HG03460 (cell line): ENCODE data around the gene RYR3.
"Not testable (repeated sequence)": the region's sequence is repeated elsewhere in the genome, so short reads cannot be mapped to it uniquely, and the experiment has no call there.

Experiments
- ATAC-seq: cut with Tn5 transposase; IDR thresholded peaks from one replicate; pipeline ENCODE4 v1.9.1; 2021; ENCODE audit not compliant: unreplicated experiment

Gene RYR3

DNA sequence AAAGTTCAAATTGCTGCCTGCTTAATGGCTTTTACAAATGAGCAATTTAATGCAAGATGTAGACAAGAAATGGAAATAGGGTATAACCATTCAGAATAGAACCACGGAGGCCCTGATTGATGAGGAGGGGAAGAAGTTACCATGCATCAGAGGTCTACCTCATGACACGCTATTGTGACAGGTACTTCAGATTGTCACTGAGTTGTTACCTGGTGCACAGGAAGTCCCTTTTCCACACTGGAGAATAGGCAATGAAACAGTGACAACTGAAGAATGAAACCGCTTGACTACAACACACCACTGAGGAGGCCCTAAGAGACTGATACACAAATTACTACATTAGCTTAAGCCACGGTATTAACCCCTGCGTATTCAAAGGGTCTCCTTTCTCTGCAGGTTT is 251.2 kb downstream of the RYR3 start:
- no peak for ATAC-seq

DNA sequence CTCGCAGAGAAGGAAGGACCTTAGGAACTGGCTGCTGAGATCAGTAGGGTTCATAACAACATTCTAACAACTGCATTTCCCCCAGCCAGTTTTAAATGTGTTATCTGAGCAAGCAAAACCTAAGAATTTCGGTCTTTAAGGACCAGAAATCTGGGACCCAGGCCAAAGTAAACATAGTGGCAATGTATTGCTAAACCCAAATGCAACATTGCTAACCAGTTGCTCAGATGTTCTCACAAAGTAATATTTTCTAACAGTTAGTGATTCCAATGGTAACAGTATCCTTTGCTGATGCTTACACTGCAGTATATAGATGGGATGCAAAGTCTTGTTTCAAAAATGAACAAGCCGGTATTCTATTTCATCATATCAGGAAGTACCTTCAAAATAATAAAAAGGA is 254.3 kb downstream of the RYR3 start:
- no peak for ATAC-seq

DNA sequence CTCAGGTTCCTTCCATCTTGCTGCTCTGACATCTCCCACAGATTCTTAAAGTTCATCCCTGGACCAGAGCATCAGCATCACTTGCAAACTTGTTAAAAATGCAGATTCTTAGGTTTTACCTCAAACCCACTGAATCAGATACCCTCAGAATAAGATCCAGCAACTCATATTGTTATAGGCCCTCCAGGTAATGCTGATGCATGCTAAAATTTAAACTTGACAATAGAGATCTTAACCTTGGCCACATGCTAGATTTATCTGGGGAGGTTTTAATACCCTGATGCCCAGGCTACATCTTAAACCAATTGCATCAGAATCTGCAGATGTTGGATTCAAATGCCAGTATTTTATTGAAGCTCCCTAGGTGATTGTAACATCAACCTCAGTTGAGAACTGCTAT is 256.9 kb downstream of the RYR3 start:
- no peak for ATAC-seq

DNA sequence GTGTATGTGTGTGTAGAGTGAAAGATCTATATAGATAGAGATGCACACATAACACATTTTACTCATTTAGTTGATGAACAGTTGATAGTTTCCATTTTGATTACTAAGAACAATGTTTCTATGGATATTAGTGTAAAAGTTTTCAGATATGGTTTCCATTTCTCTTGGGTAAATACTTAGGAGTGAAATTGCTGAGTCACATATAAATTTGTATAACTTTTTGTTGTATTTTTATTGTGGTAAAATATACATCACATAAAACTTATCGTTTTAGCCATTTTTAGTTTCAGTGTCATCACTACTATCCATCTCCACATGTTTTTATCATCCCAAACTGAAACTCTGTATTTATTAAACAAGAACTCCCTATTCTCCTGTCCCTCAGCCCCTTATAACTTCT is 258.3 kb downstream of the RYR3 start:
- no peak for ATAC-seq

DNA sequence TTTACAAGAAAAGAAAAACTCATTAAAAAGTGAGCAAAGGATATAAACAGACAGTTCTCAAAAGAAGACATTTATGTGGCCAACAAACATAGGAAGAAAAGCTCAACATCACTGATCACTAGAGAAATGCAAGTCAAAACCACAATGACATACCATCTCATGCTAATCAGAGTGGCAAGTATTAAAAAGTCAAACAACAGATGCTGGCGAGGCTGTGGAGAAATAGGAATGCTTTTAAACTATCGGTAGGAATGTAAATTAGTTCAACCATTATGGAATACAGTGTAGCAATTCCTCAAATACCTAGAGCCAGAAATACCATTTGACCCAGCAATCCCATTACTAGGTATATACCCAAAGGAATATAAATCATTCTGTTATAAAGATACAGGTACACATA is 267.1 kb downstream of the RYR3 start:
- ATAC-seq: not testable (repeated sequence)

DNA sequence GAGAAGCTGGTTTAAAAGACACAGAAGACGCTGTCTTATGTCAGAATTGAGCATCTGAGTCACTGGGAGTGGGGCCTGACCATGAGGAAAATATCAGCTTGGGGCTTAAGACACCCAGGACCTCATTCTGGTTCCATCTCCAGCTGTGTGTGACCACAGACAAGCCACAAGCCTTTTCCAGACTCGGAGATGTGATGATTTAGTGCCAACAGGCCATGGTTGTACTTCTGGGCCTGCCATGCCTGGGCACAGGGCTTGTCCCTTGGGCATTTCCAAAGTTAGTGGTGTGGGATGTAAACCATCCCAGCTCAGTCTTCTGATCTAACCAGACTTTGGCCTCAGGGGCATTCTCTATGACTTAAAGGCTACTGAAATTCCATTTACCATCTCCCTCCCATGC is 269.8 kb downstream of the RYR3 start:
- ATAC-seq: no peak

DNA sequence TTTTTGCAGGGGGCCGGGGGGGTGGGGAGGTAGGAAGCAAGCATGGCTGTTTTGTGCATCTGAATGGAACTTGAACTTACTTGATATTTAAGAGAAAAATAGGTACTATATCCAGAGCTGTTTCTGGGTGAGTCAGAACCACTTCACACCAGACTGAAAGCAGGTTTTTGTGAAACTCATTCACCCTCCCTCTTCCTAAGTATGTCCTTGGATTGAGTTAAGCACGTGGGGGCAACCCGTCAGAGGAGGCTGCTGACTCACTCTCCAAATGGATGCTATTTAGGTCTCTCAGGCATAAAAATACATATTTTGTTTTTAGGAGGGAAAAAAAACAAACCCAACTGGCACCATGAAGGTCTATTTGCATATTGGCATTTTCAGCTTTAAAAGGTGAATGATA is 270.3 kb downstream of the RYR3 start:
- ATAC-seq: no peak

DNA sequence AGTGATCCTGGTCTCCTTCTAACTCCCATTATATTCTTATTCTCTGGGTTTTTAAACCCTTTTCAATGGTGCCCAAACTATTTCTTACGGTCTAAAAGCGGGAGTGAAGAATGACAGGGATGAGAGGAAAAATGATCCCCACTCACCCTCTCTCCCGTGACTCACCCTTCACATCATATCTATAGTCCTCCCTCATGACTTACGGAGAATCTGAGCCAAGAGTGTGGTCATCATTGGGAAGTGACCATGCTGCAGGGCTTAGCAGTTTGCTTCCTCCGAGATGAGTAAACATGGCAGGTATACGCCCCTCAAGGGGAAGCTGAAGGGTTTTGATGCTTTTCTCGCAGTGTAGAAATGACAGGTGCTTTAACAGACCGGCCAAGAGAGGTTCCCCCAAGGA is 274.0 kb downstream of the RYR3 start:
- ATAC-seq: no peak

DNA sequence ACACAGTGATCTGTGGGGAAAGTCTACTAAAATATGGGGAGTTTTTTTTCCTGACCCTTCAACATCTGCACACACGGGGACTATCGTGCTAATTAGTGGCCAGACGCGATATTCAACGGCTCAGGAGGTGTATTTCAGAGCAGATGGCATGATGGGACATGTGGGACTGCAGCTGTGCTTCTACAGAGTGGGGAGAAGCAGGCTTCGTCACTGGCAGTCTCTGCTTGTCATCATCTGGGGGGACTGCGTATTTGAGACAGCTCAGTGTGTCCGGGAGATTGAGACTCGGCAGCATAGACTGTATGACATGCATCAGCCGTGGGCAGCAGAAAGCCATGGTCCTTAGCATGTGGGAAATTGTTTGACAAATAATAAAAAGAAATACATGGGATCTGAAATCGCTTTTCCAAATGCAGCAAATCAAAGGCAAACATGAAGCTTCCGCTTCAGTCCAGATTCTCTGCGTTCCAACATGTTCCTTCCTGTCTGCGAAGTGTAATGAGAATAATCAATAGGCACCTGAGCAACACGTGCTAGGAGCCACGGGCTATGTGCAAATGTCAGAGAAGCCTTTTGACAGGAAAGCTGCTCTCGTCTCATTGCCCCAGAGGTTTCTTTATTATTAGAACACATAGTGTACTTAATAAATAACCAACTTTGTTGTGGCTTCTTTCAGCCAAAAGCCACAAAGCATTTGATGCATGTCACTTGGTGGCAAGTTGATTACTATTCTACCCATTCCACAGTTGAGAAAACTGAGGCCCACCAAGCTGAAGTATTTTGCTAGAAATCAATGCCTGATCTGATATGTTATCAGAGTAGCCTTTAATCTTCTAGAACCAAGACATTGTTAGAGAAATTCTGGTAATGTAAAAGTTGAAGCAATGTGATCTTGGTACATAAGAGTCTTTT is 276.3 kb downstream of the RYR3 start:
- no peak for ATAC-seq

DNA sequence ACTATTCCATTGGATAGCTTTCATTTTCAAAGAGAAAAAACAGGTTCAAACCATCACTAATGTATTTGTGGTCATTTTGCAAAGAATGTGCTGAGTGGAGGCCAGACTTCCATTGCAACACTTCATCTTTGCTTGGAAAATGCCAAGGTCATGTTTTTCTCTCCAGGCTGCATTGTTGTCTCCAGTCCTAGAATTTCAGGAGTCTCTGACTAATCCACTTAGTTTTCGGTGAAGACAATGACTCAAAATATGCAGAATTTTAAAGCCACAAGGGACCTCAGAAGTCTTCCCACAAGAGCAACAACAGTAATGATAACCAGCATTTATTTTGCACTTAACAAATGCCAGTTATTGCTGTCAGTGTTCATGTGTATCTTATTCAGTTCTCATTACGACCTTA is 277.0 kb downstream of the RYR3 start:
- no peak for ATAC-seq

DNA sequence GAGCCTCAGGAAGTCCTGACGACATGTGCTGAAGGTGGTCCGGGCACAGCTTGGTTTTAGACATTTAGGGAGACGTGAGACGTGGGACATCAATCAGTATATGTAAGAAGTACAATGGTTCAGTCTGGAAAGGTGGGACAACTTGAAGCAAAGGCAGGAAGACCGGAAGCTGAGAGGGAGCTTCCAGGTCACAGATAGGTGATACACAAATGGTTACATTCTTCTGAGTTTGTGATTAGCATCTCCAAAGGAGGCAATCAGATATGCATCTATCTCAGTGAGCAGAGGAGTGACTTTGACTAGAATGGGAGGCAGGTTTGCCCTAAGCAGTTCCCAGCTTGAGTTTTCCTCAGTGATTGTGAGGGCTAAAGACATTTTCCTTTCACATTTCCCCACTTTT is 282.1 kb downstream of the RYR3 start:
- no peak for ATAC-seq

DNA sequence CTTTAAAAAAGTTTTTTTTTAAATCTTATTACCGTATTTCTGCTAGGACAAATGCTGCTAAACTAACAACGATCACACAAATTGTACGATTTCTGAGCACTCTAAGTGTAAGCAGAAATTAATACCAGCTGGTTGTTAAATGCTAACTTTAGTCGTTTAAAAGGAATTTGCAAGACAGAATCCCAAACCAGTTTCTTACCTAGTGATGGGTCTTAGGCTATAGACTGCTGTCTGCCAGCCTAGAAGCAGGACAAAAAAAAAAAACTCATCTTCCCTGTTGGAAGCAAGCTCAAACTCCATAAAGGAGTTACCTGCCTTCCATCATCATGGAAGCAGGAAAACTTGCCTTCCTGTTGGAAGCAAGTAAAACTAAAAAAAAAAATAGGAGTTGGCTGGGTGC is 287.6 kb downstream of the RYR3 start:
- ATAC-seq: not testable (repeated sequence)

DNA sequence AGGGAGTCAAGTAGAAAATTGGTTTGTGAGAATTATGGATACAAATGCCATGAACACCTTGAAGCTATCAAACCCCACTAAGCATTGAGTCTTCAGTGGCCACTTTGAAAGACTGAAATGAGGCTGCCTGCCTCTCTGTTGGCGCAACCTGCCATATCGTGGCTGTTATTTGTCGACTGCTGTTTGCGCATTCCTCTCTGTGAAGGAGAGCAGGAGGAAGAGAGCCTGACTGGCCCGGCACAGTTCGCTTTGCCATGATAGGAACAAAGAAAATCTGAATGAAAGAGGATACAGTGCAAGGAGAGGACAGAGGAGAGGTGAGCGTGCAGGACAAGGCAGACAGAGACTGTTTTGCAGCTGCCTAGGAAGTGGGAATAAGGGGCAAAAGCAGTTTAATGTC is 289.4 kb downstream of the RYR3 start:
- ATAC-seq: no peak

DNA sequence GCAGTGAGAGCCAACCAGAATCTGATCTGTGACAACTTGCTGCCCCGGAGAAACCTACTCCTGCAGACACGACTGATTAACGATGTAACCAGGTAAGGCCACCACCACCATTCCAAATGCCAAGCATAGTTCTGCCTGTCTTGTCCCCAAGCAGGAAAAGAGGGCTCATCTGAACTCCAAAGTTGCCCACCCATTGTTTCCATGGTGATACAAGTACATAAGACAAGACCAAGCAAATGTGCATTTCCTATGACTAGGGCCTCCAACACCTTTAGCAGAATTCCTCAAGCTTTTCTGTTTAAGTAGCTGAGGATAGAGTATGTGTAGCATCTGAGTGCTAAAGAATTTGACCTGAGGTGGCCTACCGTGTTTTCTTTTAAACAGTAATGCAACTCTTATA is 290.7 kb downstream of the RYR3 start:
- ATAC-seq: no peak

DNA sequence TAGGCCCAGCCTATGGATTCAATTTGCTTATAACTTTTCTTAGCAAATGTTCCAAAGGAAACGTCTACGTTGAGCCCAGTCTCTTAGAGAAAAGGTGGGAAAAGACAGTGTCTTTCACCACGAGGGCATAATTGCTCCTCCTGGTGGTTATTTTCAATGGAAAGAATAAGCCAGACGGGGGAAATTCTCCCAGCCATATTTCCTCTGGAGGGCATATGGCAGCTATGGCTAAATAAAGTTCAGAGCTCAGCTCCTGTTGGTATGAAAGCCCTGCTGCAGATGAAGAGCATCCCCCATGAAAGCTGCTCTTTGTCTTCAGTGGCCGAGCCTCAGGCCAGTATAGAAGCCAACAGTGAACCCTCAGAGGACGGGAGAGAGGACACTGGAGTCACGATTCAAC is 297.9 kb downstream of the RYR3 start:
- no peak for ATAC-seq

DNA sequence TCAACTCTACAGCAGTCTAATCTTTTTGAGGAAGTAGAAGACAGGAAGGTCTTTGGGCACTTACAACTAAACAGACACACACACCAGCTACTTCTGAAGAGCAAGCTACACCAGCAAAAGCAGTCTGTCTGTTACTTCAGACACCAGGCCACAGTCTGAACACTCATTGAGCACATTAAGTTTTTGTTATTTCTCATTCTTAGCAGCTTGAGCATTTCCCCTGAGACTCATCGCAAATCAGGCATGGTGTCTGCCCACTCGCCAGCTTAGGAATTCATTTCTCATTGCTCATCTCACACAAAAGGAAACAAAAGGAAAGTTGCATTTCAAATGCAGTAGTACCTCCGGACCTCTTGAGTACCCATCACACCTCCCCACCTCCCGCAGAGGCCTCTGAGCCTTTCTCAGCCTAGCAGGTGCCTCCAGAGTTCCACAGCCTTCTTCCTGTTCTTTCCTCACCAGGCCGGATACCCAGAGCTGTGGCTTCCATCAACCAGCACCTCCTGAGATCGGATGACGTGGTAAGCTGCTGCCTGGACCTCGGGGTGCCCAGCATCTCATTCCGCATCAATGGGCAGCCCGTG is 302.0 kb downstream of the RYR3 start:
- no peak for ATAC-seq

DNA sequence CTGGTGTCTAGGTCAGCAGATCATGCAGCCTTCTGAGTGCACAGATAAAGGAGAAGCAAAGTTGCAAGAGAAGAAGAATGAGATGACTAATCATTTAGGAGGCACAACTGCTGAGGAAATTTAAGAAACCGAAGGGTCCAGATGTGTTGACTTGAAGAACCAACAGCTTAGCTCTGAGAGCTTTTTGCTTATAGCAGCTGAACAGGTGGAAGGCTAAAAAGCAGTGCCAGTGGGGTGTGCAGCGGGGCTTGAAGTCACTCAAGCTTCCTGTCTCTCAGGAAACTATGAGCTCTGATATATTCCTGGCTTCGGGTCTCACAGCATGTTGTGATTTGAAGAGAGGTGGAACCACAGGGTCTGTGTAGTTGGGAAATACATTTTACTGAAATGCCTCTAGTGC is 305.7 kb downstream of the RYR3 start:
- ATAC-seq: no peak

DNA sequence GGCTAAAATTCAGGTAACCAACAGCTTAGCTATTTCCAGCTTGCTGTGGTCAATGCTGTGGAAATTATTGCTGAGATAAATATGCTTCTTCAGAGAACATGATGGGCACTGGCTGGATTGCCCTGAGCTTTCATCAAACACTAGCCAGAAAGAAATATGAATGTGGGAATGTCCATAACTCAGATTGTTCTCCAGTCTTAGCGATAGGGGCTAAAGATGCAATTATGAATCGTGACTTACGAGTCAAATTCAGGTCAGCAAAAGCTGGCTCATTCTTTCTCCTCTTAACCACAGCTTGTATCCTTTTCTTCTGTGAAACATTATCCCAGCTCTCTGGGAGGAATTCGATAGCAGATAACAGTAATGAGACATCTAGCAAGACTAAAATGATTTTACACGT is 307.6 kb downstream of the RYR3 start:
- no peak for ATAC-seq

DNA sequence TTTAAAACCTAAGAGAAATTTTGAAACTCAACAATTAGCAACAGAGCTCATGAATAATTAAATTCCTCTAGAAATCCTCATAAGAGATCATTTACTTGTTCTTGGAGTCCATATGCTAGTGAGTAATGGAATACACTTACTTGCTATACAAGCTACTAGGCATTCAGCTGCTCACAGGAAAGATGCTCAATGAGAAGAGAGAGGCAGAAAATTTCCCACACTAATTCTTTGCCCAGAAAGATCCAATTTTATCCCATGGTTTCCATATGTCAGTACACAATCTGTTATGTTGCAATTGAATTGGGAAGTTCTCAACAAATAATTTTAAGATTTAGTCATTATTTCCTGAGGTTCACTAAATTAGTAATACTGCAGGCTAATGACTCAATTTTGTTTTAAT is 310.4 kb downstream of the RYR3 start:
- no peak for ATAC-seq

DNA sequence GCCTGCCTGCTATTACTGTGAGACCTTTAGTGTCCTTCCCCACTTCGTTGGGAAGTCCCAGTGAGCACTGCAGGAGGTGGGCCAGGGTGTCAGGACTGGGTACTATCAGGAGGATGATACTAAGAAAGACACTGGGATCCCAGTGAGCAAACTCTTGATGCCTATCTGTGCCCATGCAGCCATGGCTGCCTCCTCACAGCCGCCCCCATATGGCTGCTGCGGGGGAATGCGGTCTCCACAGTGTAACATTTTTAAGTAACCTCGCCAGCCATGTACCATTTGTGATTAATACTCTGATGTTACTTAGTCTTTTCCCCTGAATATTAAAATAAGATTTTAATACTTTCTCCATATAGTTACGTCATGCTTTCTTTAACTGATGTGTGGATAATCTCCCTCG is 312.2 kb downstream of the RYR3 start:
- no peak for ATAC-seq

DNA sequence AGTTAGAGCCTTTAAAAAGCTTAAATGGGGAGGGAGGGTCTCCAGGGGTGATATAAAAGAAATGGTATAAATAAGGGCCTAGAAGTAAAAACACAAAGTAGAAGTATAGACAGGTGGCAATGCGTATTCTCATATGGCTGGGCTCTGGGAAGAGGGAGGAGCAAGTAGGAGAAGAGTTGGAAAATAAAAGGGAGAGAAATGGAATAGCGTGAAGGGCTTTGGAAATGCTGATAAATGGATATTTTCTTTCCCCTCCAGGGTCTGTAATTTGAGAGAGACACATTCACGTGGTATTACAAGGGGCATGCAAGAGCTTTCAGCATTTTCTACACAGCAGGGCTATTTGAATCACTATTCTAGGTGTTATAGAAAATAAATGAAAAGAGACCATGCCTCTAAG is 313.7 kb downstream of the RYR3 start:
- ATAC-seq: no peak

DNA sequence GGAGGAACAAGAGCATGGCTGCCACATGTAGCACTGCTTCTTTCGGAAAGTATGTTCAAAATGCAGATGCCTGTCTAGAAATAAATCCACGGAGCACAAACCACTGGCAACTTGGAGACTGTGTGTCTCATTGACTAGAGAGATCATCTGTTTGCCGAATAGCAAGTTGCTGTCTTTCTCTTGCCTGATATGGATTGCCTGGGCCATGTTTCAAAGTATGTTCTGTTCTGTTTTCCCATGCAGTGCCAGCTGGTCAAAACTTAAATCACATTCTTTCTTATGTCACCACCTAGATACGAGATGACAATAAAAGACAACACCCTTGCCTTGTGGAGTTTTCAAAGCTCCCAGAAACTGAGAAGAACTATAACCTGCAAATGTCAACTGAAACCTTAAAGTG is 318.9 kb downstream of the RYR3 start:
- ATAC-seq: no peak

DNA sequence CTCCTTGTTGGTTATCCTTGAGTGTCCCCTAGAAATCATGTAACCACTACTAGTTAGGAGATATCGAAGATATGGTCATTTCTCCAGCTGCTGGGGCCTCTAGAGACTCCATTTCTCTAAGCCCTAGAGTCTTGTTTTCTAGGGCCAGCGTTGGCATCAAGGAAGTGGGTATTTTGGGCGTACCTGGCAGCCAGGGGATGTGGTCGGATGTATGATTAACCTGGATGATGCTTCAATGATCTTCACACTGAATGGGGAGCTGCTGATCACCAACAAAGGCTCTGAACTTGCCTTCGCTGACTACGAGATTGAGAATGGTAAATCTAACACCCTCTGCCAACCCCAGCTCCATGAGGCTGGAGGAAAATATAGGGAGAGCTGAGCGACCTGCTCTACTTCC is 325.5 kb downstream of the RYR3 start:
- no peak for ATAC-seq
